ENCODE measurements around the gene BABAM2.

DNA sequence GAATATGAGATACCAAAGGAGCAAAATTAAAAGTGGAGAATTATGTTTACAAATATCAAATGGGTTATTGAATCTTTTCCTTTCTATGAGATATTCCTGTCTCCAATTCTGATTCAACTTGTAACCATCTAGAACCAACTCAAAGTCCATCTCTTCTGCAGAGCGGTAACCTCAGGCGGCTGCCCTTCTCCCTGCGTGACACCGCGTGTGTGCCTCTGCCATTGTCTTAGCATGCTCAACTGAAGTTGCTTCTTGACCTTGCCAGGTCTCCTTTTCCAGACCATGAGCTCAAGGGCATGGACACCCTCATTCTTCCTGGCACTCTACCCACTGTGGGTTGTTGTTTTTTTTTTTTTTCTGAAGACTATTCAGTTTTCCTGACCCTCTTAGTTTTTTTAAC lies 398.1 kb downstream of the BABAM2 start:
- no peak for TF ChIP-seq POLR2AphosphoS5 (IDR thresholded peaks at IDR 0.05)
- no peak for TF ChIP-seq POLR2A (IDR thresholded peaks at IDR 0.05; ENCODE audit: low read depth)

Data from esophagus muscularis mucosa (tissue), 2 donors.